Natural killer cell (primary cell): ENCODE results near the gene ARHGAP42. TPM values are rescaled to one million over a fixed set of nuclear protein-coding genes. Genes with fewer than 3 reads are reported as not detected.

Experiments
- ATAC-seq, 3 donors: fragments of 150-1000 bp in 2 of 3; fragments of 200-7000 bp in 1 of 3; cut with Tn5 transposase; 1 replicate in 1 of 3; 2 replicates in 2 of 3; pipeline ENCODE4 v1.10.0; 2021; ENCODE audit warnings: mild to moderate bottlenecking in 2 of 3, moderate library complexity in 2 of 3
- DNase-seq, 2 donors: peaks; one replicate each; pipeline versions ENCODE4 v3.0.0 to v3.0.0-alpha.2; 2013 to 2021; ENCODE audit warnings: mixed read lengths in 1 of 2
- H3K27ac ChIP-seq: one replicate; pipeline ENCODE4 v1.5.1; 2013; ENCODE audit warnings: mild to moderate bottlenecking, low read length
- H3K27me3 ChIP-seq: one replicate; pipeline ENCODE4 v1.6.1; 2013; ENCODE audit warnings: low read length; ENCODE audit not compliant: control insufficient read depth, insufficient read depth
- H3K36me3 ChIP-seq: one replicate; pipeline ENCODE4 v1.6.1; 2013; ENCODE audit warnings: low read length; ENCODE audit not compliant: control insufficient read depth, insufficient read depth
- H3K4me1 ChIP-seq: one replicate; pipeline ENCODE4 v1.6.1; 2013; ENCODE audit warnings: low read length; ENCODE audit not compliant: control insufficient read depth, insufficient read depth
- H3K4me3 ChIP-seq: one replicate; pipeline ENCODE4 v1.5.1; 2013; ENCODE audit warnings: low read length
- H3K9me3 ChIP-seq: one replicate; pipeline ENCODE4 v1.6.1; 2013; ENCODE audit warnings: low read length; ENCODE audit not compliant: control insufficient read depth, insufficient read depth
- H3K27ac Mint-ChIP-seq, 2 donors: one replicate each; pipeline ENCODE4 v1.8.0; 2022; ENCODE audit warnings: mild to moderate bottlenecking in 2 of 2, mixed read lengths in 2 of 2, moderate library complexity in 1 of 2
- H3K27me3 Mint-ChIP-seq, 2 donors: one replicate each; pipeline ENCODE4 v1.8.0; 2022; ENCODE audit warnings: low read depth in 2 of 2, mixed read lengths in 2 of 2
- H3K36me3 Mint-ChIP-seq: one replicate; pipeline ENCODE4 v1.8.0; 2022; ENCODE audit warnings: mixed read lengths
- H3K4me1 Mint-ChIP-seq, 2 donors: one replicate each; pipeline ENCODE4 v1.8.0; 2022; ENCODE audit warnings: mixed read lengths in 2 of 2
- H3K4me3 Mint-ChIP-seq: one replicate; pipeline ENCODE4 v1.8.0; 2022; ENCODE audit warnings: mild to moderate bottlenecking, moderate library complexity, mixed read lengths
- H3K9me3 Mint-ChIP-seq, 2 donors: one replicate each; pipeline ENCODE4 v1.8.0; 2022; ENCODE audit warnings: mixed read lengths in 2 of 2
- WGBS: methylation state at CpG from one replicate; pipeline ENCODE4 v1.1.7; 2013; ENCODE audit warnings: missing lambda C conversion rate; ENCODE audit not compliant: insufficient coverage; 5-methylcytosine and 5-hydroxymethylcytosine counted together
- intact Hi-C: fragments of 100-400 bp; cut with micrococcal nuclease; formaldehyde crosslinking; loops from one replicate; pipeline ENCODE4 v1.14.2; 2022
- total RNA-seq, 4 donors: library from RNA; stranded (reverse); fragments of 120-200 nt in 1 of 4; gene quantifications; one replicate each; pipeline versions ENCODE4 v1.2.3 to v1.2.4, GENCODE V29; 2013 to 2022
- TF ChIP-seq, protein P1 (sequence below): fragments of 200-600 bp; IDR thresholded peaks from one replicate; pipeline ENCODE4 v1.8.0; 2022; ENCODE audit warnings: antibody characterized with exemption

The ARHGAP42 gene
- total RNA-seq, 3 donors from 2014 or later (not counting 1 experiment from before 2014, with no cell fraction given) = 6.0 to 7.6 (median 6.4) TPM

GRCh38 chr11:100831929-100832494 lies 144.9 kb downstream of the ARHGAP42 start:
- H3K4me3 ChIP-seq = no peak overlapping the region
- DNase-seq = no peak
- Mint-ChIP-seq H3K4me1 (peaks cover 6 to 10% of the 10 kb centered on the region in 2 donors), H3K9me3 (no peaks in the 10 kb centered on the region), H3K27ac (no peak overlapping the region), H3K4me3 (no peak overlapping the region), H3K36me3 (no peaks in the 10 kb centered on the region), H3K27me3 (no peaks in the 10 kb centered on the region)
- H3K27me3 ChIP-seq = no peaks in the 10 kb centered on the region
- H3K27ac ChIP-seq = no peak overlapping the region
- ATAC-seq = no peak
- TF ChIP-seq, protein P1, sequence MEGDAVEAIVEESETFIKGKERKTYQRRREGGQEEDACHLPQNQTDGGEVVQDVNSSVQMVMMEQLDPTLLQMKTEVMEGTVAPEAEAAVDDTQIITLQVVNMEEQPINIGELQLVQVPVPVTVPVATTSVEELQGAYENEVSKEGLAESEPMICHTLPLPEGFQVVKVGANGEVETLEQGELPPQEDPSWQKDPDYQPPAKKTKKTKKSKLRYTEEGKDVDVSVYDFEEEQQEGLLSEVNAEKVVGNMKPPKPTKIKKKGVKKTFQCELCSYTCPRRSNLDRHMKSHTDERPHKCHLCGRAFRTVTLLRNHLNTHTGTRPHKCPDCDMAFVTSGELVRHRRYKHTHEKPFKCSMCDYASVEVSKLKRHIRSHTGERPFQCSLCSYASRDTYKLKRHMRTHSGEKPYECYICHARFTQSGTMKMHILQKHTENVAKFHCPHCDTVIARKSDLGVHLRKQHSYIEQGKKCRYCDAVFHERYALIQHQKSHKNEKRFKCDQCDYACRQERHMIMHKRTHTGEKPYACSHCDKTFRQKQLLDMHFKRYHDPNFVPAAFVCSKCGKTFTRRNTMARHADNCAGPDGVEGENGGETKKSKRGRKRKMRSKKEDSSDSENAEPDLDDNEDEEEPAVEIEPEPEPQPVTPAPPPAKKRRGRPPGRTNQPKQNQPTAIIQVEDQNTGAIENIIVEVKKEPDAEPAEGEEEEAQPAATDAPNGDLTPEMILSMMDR = no peak
- WGBS = 74% methylated on average over 5 of the region's 5 CpGs
- no peaks in the 10 kb centered on the region for H3K4me1 ChIP-seq
- no peaks in the 10 kb centered on the region for H3K36me3 ChIP-seq
- no peaks in the 10 kb centered on the region for H3K9me3 ChIP-seq
- intact Hi-C loops = no loop called here

DNA sequence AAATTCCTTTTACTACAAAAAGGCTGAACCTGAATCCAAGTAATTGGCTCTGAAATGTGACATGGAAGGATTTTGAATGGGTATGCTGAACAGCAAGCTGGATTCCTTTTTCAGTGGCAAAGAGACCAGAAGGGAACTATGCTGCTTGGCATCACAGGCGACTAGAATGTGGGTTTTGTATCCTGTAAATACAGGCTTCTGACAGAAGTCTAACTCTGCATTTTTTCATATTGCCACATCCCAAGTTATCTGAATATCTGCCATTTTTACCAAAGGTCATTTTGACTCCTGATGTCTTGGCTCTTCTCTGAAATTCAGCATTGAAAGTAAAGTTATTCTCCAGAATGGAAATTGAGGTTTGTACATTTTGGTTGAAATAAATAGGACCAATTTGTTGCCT lies 145.7 kb downstream of the ARHGAP42 start:
- intact Hi-C loops = no loop called here
- no peaks in the 10 kb centered on the region for H3K27me3 ChIP-seq
- ATAC-seq (no peak), DNase-seq (no peak)
- Mint-ChIP-seq H3K4me1 (peaks cover 1 to 5% of the 10 kb centered on the region in 2 donors), H3K27me3 (no peaks in the 10 kb centered on the region), H3K4me3 (no peak overlapping the region), H3K27ac (no peak overlapping the region), H3K36me3 (no peaks in the 10 kb centered on the region), H3K9me3 (no peaks in the 10 kb centered on the region)
- H3K4me3 ChIP-seq = no peak overlapping the region
- WGBS = 63% methylated on average over 1 of the region's 1 CpG
- no peak overlapping the region for H3K27ac ChIP-seq
- no peaks in the 10 kb centered on the region for H3K36me3 ChIP-seq
- no peaks in the 10 kb centered on the region for H3K4me1 ChIP-seq
- H3K9me3 ChIP-seq = no peaks in the 10 kb centered on the region
- TF ChIP-seq, protein P1 = no peak

GRCh38 chr11:100833276-100833675 lies 146.2 kb downstream of the ARHGAP42 start:
- intact Hi-C loops = no loop called here
- H3K27me3 ChIP-seq = no peaks in the 10 kb centered on the region
- H3K4me1 Mint-ChIP-seq = peaks cover 0 to 4% of the 10 kb centered on the region in 2 donors
- H3K9me3 Mint-ChIP-seq = no peaks in the 10 kb centered on the region
- H3K36me3 ChIP-seq = no peaks in the 10 kb centered on the region
- no peaks in the 10 kb centered on the region for H3K27me3 Mint-ChIP-seq
- ATAC-seq (no peak), DNase-seq (no peak)
- H3K4me3 ChIP-seq = no peak overlapping the region
- H3K9me3 ChIP-seq = no peaks in the 10 kb centered on the region
- no peak overlapping the region for H3K27ac ChIP-seq
- no peak overlapping the region for H3K27ac Mint-ChIP-seq
- H3K4me1 ChIP-seq = no peaks in the 10 kb centered on the region
- no peaks in the 10 kb centered on the region for H3K36me3 Mint-ChIP-seq
- TF ChIP-seq, protein P1 = no peak
- no peak overlapping the region for H3K4me3 Mint-ChIP-seq

- H3K27ac Mint-ChIP-seq = no peak overlapping the region
- no peaks in the 10 kb centered on the region for H3K4me1 Mint-ChIP-seq
- no peak overlapping the region for H3K4me3 ChIP-seq
- no peaks in the 10 kb centered on the region for H3K9me3 ChIP-seq
- no peaks in the 10 kb centered on the region for H3K27me3 ChIP-seq
- intact Hi-C loops = no loop called here
- TF ChIP-seq, protein P1 = no peak
- H3K36me3 Mint-ChIP-seq = no peaks in the 10 kb centered on the region
- ATAC-seq (no peak), DNase-seq (no peak)
- no peak overlapping the region for H3K27ac ChIP-seq
- no peaks in the 10 kb centered on the region for H3K27me3 Mint-ChIP-seq
- H3K36me3 ChIP-seq = no peaks in the 10 kb centered on the region
- H3K9me3 Mint-ChIP-seq = no peaks in the 10 kb centered on the region
- no peak overlapping the region for H3K4me3 Mint-ChIP-seq
- no peaks in the 10 kb centered on the region for H3K4me1 ChIP-seq
- 83% methylated on average over 1 of the region's 1 CpG for WGBS
Observed at GRCh38 chr11:100835854-100836253, 148.8 kb downstream of the ARHGAP42 start.
